ENCODE results near the gene CFAP68. TPM values are rescaled to one million over a fixed set of nuclear protein-coding genes. Genes with fewer than 3 reads are reported as not detected.
"Not testable (repeated sequence)": the region's sequence is repeated elsewhere in the genome, so short reads cannot be mapped to it uniquely, and the experiment has no call there.

Gene CFAP68
- total and polyA plus RNA-seq, 11 donors = 11.9 to 39.5 (median 31.8) TPM

DNA sequence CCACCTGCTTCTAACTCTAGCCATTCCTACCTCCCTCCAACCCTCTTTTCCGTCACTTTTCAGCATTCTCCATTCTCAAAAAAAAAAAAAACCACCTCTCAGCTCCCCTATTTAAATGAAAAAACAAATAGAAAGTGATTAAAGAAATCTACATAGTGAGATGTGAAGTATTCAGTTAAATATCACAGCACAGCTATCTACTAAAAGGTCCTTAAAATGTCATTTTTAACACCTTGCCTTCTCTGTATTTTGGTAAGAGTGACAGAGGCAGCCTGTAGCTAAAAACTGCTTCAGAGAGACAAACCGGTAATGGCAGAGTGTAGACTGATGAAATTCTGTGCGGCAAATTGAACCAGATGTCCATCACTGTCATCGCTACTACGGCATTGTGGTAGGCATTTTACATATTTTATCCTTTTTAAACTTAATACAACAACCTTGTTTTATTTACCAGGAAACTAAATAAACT, 7.6 kb upstream of the CFAP68 start:
- Histone ChIP-seq H3K4me3 (peak overlapping the region; percentile 70 to 100 (median 86)), H3K27me3 (no peaks in the 10 kb centered on the region), H3K36me3 (peaks cover 0 to 49% (median 33%) of the 10 kb centered on the region in 9 donors), H3K9me3 (no peaks in the 10 kb centered on the region), H3K4me1 (peaks cover 0 to 23% (median 11%) of the 10 kb centered on the region in 12 donors), H3K27ac (peak overlapping the region; percentile 84 to 94 (median 91))
- intact Hi-C loops (cut with DNase I) = loop anchor here in 7 of 10 donors (5.0 to 10.0 kb wide), 3 partner anchors 106 to 213 kb away; partner anchors contain the start of genes SDHD (in 5 of the 7) and TIMM8B (in 5 of the 7)
- peak in 3 of 4 donors; percentile 26 to 44 (median 40) for ATAC-seq
- TF ChIP-seq, protein P1, sequence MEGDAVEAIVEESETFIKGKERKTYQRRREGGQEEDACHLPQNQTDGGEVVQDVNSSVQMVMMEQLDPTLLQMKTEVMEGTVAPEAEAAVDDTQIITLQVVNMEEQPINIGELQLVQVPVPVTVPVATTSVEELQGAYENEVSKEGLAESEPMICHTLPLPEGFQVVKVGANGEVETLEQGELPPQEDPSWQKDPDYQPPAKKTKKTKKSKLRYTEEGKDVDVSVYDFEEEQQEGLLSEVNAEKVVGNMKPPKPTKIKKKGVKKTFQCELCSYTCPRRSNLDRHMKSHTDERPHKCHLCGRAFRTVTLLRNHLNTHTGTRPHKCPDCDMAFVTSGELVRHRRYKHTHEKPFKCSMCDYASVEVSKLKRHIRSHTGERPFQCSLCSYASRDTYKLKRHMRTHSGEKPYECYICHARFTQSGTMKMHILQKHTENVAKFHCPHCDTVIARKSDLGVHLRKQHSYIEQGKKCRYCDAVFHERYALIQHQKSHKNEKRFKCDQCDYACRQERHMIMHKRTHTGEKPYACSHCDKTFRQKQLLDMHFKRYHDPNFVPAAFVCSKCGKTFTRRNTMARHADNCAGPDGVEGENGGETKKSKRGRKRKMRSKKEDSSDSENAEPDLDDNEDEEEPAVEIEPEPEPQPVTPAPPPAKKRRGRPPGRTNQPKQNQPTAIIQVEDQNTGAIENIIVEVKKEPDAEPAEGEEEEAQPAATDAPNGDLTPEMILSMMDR (IDR thresholded peaks at IDR 0.05) = no peak
- no peak for TF ChIP-seq POLR2A (IDR thresholded peaks at IDR 0.05)
- WGBS, 4 donors = 46 to 55% (median 54%) methylated on average over 5 of the region's 5 CpGs
- no peak for DNase-seq

DNA sequence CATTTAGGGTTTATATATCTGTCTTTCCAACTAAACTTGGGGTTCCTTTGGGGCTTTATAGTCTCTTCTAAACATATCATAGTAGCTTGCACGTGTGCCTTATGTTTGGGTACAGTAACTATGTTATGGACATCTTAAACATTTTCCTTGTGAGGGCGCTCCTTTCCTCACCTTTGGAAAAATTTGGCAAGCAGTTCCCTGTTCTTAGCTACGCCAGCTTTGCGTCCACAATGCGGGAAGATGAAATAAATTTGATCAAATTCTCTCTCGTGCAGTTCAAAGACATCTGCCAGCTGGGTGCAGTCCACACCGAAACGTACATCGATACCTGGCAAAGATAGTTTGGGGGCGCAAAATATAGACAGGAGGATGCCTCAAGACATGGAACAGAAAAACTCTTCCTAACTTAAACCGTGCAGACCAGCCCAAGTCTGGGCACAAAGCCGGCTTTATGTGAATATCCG, 924 bp upstream of the CFAP68 start:
- peak overlapping the region; percentile 90 to 98 (median 93) for H3K27ac ChIP-seq
- ATAC-seq = peak in 1 of 4 donors; percentile 0
- intact Hi-C loops (cut with DNase I) = loop anchor here in 9 of 10 donors (2.0 to 10.0 kb wide), 14 partner anchors 34 to 209 kb away; partner anchors contain the start of genes SDHD (in 6 of the 9), TIMM8B (in 6 of the 9), HSPB2 (in 2 of the 9) and CRYAB (in 1 of the 9)
- WGBS, 4 donors = 0 to 1% (median 0%) methylated on average over 12 to 13 of the region's 13 CpGs
- TF ChIP-seq POLR2A (IDR thresholded peaks at IDR 0.05) = no peak
- TF ChIP-seq, protein P1 (IDR thresholded peaks at IDR 0.05) = no peak
- H3K4me3 ChIP-seq = peak overlapping the region; percentile 41 to 84 (median 72)
- H3K4me1 ChIP-seq = peaks cover 0 to 24% (median 12%) of the 10 kb centered on the region in 12 donors
- H3K9me3 ChIP-seq = no peaks in the 10 kb centered on the region
- H3K27me3 ChIP-seq = no peaks in the 10 kb centered on the region
- DNase-seq = no peak
- peaks cover 0 to 30% (median 9%) of the 10 kb centered on the region in 9 donors for H3K36me3 ChIP-seq

DNA sequence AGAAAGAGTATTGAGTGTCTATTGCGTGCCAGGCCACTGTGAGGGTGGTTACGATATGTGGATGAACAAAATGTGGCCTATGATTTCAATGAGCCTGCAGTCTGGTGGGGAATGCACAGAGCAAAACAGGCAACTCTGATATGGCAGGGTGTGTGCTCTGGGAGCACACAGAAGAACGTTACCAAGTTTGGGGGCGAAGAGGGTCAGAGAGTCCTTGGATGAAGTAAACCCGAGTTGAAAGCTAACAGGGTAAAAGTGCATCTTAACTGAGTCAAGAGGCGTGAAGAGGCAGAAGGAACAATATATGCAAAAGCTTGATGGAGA, 258 bp downstream of the CFAP68 start:
- H3K27me3 ChIP-seq = no peaks in the 10 kb centered on the region
- peaks cover 0 to 37% (median 14%) of the 10 kb centered on the region in 9 donors for H3K36me3 ChIP-seq
- peak overlapping the region; percentile 90 to 98 (median 93) for H3K27ac ChIP-seq
- 36 to 42% (median 38%) methylated on average over 6 of the region's 6 CpGs for WGBS, 4 donors
- H3K4me3 ChIP-seq = peak overlapping the region; percentile 41 to 84 (median 72)
- TF ChIP-seq POLR2A (IDR thresholded peaks at IDR 0.05) = no peak
- TF ChIP-seq, protein P1 (IDR thresholded peaks at IDR 0.05) = no peak
- no peaks in the 10 kb centered on the region for H3K9me3 ChIP-seq
- ATAC-seq (peak; percentile 3 to 7 (median 4)), DNase-seq (no peak)
- intact Hi-C loops (cut with DNase I) = loop anchor here in 9 of 10 donors (1.0 to 10.0 kb wide), 17 partner anchors 33 to 208 kb away; partner anchors contain the start of genes SDHD (in 6 of the 9), TIMM8B (in 6 of the 9), HSPB2 (in 3 of the 9) and CRYAB (in 1 of the 9)
- peaks cover 0 to 24% (median 12%) of the 10 kb centered on the region in 12 donors for H3K4me1 ChIP-seq

DNA sequence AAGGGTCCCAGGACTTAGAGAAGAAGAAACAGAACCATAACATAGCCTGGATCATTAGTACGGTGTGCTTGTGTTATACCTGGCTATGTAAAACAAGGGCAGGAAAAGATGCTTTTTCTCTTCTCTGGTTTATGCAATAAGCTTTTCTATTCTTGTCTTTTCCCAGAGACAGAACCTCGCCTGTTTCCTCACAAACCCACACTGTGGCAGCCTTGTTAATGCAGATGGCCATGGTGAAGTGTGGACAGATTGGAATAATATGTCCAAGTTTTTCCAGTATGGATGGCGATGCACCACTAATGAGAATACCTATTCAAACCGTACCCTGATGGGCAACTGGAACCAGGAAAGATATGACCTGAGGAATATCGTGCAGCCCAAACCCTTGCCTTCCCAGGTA, 2.9 kb downstream of the CFAP68 start:
- 66 to 83% (median 75%) methylated on average over 5 of the region's 5 CpGs for WGBS, 4 donors

DNA sequence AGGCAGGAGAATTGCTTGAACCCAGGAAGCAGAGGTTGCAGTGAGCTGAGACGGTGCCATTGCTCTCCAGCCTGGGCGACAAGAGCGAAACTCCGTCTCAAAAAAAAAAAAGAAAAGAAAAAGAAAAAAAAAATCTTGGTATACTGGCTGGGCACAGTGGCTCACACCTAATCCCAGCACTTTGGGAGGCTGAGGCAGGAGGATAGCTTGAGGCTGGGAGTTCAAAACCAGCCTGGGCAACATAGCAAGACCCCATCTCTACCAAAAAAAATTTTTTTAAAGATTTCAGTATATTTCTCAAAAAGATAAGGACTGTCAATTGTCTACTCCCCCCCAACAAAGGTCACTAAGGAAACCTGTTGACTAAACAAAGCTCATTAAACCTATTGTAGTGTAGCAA, 5.7 kb downstream of the CFAP68 start:
- intact Hi-C loops (cut with DNase I) = not testable (repeated sequence)
- H3K36me3 ChIP-seq = peaks cover 0 to 17% (median 3%) of the 10 kb centered on the region in 9 donors

More for the DNA sequence above, 2.9 kb downstream of the CFAP68 start:
- H3K36me3 ChIP-seq = peaks cover 0 to 17% (median 3%) of the 10 kb centered on the region in 9 donors
- ATAC-seq (no peak), DNase-seq (no peak)
- no peak overlapping the region for H3K4me3 ChIP-seq
- H3K27ac ChIP-seq = no peak overlapping the region
- H3K4me1 ChIP-seq = peaks cover 0 to 24% (median 12%) of the 10 kb centered on the region in 12 donors
- TF ChIP-seq, protein P1 (IDR thresholded peaks at IDR 0.05) = no peak
- TF ChIP-seq POLR2A (IDR thresholded peaks at IDR 0.05) = no peak
- intact Hi-C loops (cut with DNase I) = loop anchor here in 1 of 10 donors (5.0 kb wide), 1 partner anchor 45 kb away; no protein-coding TSS in a partner anchor
- H3K27me3 ChIP-seq = no peaks in the 10 kb centered on the region
- no peaks in the 10 kb centered on the region for H3K9me3 ChIP-seq

More for the DNA sequence above, 5.7 kb downstream of the CFAP68 start:
- H3K4me1 ChIP-seq, H3K27me3 ChIP-seq, H3K27ac ChIP-seq, H3K4me3 ChIP-seq, ATAC-seq, H3K9me3 ChIP-seq, DNase-seq: not testable (repeated sequence)
- 71 to 96% (median 90%) methylated on average over 4 of the region's 4 CpGs for WGBS, 4 donors

Data from heart left ventricle (tissue), 16 donors.